HEK293T (cell line): ENCODE measurements around the gene HOXD3.

ENCODE experiments used
- BHLHE40 ChIP-seq: fragments of 450-650 bp; IDR thresholded peaks from 2 replicates; pipeline ENCODE4 v1.6.1; 2016; ENCODE audit warnings: mild to moderate bottlenecking, moderate library complexity, borderline replicate concordance
- FOXK2 ChIP-seq: fragments of 450-650 bp; IDR thresholded peaks from 2 replicates; pipeline ENCODE4 v1.6.1; 2016; ENCODE audit warnings: mild to moderate bottlenecking

DNA sequence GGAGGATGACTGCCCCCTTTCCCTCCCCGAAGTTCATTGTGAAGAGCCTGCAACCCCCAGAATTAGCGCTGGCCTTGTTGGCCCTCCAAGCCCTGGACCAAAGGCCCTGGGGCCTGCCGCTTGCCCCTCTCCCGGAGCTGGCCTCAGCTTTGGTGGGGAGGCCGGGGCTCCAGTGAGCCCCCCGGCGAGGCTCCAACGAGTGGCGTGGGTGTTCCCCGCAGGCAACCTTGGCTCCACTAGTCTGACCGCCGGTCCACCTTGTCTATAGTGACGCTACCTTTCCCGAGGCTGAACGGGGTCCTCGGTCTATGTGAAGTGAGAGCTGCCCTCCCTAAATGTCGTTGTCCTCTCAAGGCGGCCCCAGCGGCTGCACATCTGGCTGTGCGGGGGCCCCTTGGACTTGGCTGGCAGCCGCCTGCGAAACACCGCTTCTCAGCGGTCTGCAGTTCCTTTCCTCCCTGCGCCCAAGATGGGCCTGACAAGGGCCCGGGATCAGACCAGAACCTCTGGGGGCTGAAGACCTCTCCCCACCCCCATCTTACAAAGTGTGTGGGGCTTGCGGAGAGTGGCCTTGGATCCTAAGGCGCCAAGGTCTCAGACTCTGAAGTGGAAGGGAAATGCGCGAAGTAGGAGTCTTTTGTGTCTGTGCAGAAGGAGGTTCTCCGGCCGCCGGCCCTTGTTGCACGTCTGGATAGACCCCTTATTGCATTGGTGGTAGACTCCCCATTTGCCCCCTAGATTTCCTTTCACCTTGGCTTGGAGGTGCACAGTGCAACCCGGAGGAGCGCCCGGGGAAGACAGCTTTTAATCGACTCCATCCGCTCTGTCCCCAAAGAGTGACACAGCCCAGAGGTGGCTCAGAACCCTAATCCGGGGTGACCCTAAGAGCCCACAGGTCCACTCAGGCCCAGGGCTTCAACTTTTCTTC lies 44.5 kb upstream of the HOXD3 start:
- TF ChIP-seq FOXK2, result no peak
- TF ChIP-seq BHLHE40, result no peak
